Epithelial cell of proximal tubule (primary cell): Measurements from ENCODE around the gene TTLL8. TPM values are rescaled to one million over a fixed set of nuclear protein-coding genes. Genes with fewer than 3 reads are reported as not detected.
"Not testable (repeated sequence)": the region's sequence is repeated elsewhere in the genome, so short reads cannot be mapped to it uniquely, and the experiment has no call there.

ENCODE experiments used
- DNase-seq: peaks from one replicate; pipeline ENCODE4 v3.0.0-alpha.2; 2011; ENCODE audit warnings: low read depth
- H3K4me3 ChIP-seq: 2 replicates; pipeline ENCODE4 v1.5.1; 2011; ENCODE audit warnings: low read depth, mild to moderate bottlenecking, low read length
- total RNA-seq: library from RNA; depleted of rRNA; stranded (reverse); fragments of >200 nt; gene quantifications from 2 replicates; pipeline ENCODE4 v1.2.3, GENCODE V29; 2015
- TF ChIP-seq, protein P1 (sequence below): conservative IDR thresholded peaks from 2 replicates; pipeline ENCODE4 v1.5.1; 2012; ENCODE audit warnings: low read depth, mild to moderate bottlenecking, low read length

Gene TTLL8
- total RNA-seq, 1 donor from 2014 or later = not detected

DNA sequence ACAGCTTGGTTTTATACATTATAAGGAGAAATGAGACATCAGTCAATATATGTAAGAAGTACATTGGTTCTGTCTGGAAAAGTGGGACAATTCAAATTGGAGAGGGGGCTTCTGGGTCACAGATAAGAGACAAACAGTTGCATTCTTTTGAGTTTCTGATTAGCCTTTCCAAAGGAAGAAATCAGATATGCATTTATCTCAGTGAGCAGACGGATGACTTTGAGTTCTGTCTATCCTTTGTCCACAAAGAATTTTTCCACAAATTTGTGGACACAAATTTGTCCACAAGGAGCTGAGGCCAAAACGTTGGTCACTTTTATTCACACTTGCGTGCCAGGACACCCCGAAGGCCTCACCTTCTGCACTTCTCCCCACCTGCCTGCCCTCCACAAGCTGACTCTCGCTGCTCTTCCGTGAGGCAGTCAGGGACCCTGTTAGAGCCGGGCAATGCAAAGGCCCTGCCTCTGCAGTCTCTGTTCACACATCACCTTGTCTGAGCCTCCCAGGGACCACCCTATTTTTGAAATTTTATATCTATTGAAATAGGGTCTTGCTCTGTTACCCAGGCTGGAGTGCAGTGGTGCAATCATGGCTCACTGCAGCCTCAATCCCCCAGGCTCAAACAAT lies 66.1 kb downstream of the TTLL8 start:
- no peak for DNase-seq
- no peak overlapping the region for H3K4me3 ChIP-seq
- TF ChIP-seq, protein P1, sequence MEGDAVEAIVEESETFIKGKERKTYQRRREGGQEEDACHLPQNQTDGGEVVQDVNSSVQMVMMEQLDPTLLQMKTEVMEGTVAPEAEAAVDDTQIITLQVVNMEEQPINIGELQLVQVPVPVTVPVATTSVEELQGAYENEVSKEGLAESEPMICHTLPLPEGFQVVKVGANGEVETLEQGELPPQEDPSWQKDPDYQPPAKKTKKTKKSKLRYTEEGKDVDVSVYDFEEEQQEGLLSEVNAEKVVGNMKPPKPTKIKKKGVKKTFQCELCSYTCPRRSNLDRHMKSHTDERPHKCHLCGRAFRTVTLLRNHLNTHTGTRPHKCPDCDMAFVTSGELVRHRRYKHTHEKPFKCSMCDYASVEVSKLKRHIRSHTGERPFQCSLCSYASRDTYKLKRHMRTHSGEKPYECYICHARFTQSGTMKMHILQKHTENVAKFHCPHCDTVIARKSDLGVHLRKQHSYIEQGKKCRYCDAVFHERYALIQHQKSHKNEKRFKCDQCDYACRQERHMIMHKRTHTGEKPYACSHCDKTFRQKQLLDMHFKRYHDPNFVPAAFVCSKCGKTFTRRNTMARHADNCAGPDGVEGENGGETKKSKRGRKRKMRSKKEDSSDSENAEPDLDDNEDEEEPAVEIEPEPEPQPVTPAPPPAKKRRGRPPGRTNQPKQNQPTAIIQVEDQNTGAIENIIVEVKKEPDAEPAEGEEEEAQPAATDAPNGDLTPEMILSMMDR = no peak

- DNase-seq = no peak
- TF ChIP-seq, protein P1 = no peak
- H3K4me3 ChIP-seq = no peak overlapping the region
Observed at GRCh38 chr22:49991167-49991566, 66.9 kb downstream of the TTLL8 start.

DNA sequence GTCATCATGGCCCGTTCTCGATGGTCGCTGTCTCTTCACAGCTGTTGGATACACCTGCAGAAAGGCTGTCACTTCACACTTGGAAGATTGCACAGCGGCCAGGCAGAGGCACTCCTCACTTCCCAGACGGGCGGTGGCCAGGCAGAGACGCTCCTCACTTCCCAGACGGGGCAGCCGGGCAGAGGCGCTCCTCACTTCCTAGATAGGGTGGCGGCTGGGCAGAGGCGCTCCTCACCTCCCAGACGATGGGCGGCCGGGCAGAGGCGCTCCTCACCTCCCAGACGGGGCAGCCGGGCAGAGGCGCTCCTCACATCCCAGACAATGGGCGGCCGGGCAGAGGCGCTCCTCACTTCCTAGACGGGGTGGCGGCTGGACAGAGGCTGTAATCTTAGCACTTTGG lies 68.3 kb downstream of the TTLL8 start:
- not testable (repeated sequence) for DNase-seq, H3K4me3 ChIP-seq

GRCh38 chr22:49986325-49986724 lies 71.8 kb downstream of the TTLL8 start:
- no peak for DNase-seq
- TF ChIP-seq, protein P1 = no peak
- H3K4me3 ChIP-seq = no peak overlapping the region

DNA sequence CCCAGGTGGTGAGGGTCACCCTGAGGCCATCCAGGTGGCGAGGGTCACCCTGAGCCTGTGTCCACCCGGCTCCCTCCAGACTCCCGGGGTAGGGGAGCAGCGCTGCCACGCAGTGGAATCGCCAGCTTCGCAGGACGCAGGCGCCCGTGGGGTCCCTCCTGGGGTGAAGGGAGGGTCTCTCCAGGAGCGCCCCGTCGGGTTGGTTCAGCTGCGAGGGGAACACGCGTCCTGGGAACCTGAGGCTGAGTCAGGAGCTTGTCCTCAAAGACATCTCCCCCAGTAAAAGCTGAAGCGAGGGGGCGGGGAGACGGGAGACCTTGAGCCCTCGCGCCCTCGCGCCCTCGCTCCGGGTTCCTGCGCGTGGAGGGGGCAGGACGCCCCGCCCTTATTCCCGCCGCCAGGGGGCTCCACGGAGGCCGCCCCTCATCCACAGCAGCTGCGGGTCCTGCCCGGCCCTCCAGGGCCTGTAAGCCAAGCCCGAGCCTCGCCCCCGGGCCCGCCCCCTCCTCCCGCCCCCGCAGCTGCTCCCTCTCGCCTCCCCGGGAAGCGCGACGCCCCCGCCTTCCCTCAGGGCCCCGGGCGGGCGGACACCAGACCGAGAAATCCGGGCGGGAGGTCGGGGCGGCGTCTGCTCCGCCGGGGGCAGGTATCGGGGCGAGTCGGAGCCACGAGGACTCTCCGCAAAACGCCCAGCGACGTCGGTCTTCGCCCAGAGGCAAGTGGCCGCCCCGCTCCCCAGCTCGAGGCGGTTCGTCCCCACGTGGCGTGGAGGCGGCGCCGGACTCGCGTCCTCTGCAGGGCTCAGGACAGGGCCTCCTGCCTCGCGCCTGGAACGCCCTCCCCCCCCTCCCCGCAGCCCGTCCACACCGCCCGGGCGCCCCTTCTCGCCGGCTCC lies 74.7 kb downstream of the TTLL8 start:
- H3K4me3 ChIP-seq = no peak overlapping the region
- DNase-seq = no peak
- TF ChIP-seq, protein P1 = peak; percentile 31

DNA sequence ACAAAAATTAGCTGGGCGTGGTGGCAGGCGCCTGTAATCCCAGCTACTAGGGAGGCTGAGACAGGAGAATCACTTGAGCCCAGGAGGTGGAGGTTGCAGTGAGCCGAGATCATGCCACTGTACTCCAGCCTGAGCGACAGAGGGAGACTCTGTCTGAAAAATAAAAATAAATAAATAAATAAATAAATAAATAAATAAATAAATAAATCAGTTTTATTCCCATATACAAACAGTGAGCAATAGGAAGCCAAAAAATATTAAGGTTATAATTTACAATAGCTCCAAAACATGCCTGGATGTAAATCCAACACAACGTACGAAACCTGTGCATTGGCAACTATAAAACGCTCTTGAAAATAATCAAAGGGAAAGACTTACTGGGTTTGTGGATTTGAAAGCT lies 76.3 kb downstream of the TTLL8 start:
- DNase-seq, H3K4me3 ChIP-seq: not testable (repeated sequence)

GRCh38 chr22:49979587-49980264 lies 78.4 kb downstream of the TTLL8 start:
- H3K4me3 ChIP-seq = no peak overlapping the region
- DNase-seq = no peak
- TF ChIP-seq, protein P1 = peak; percentile 78

GRCh38 chr22:49977578-49977977 lies 80.5 kb downstream of the TTLL8 start:
- TF ChIP-seq, protein P1 = no peak
- no peak overlapping the region for H3K4me3 ChIP-seq
- DNase-seq = no peak
